HCT116 (cell line): ENCODE measurements around the gene TRIM14. TPM values are rescaled to one million over a fixed set of nuclear protein-coding genes. Genes with fewer than 3 reads are reported as not detected.

Experiments
- ATAC-seq: fragments of 200-7000 bp; cut with Tn5 transposase; 2 replicates; pipeline ENCODE4 v1.9.1; 2020; ENCODE audit warnings: mild to moderate bottlenecking, moderate library complexity
- BruUV-seq: library from RNA; stranded (reverse); fragments of 400-500 nt; replicated peaks from 2 replicates; lab custom pipeline; 2021; lab: Mats Ljungman, UMichigan
- CTCF ChIA-PET: fragments of 300-600 bp; sonication (Branson Sonifier 250); formaldehyde crosslinking; loops from one replicate; lab custom pipeline; 2021; ENCODE audit warnings: antibody characterized with exemption; lab: Charles Lee
- POLR2A ChIA-PET: fragments of 300-600, 350-600 bp; sonication (Branson Sonifier 250); formaldehyde crosslinking; loops from one replicate; lab custom pipeline; 2021; ENCODE audit warnings: antibody characterized with exemption; lab: Charles Lee
- RAD21 ChIA-PET, 2 experiments: fragments of 300-600 bp; sonication (Branson Sonifier 250); formaldehyde crosslinking; loops; one replicate each; lab custom pipeline; 2023; ENCODE audit warnings: low total read pairs in 2 of 2; ENCODE audit not compliant: uncharacterized antibody in 2 of 2, unreplicated experiment in 2 of 2, low non-redundant PET in 1 of 2; lab: Charles Lee
- DNase-seq: peaks from one replicate; pipeline ENCODE4 v3.0.0-alpha.2; 2010; ENCODE audit warnings: low read depth, low spot score
- H2AFZ ChIP-seq: fragments of 200-600 bp; shearing (Covaris generic), sonication (generic); 2 replicates; pipeline ENCODE4 v1.6.1; 2017; ENCODE audit warnings: low read depth, mixed run types, mixed read lengths, antibody characterized with exemption, low read length; ENCODE audit not compliant: poor library complexity, severe bottlenecking
- H3K27ac ChIP-seq: 2 replicates; pipeline ENCODE4 v1.5.1; 2012; ENCODE audit warnings: low read depth, low read length
- H3K27me3 ChIP-seq: fragments of 200-600 bp; sonication (generic); 2 replicates; pipeline ENCODE4 v1.6.1; 2016; ENCODE audit warnings: mixed run types, low read length, mixed read lengths; ENCODE audit not compliant: insufficient read depth
- H3K36me3 ChIP-seq, 2 experiments: fragments of 200-500 bp in 1 of 2; fragments of 200-600 bp in 1 of 2; sonication (Bioruptor generic) in 1 of 2; sonication (generic) in 1 of 2; 2 replicates each; pipeline versions ENCODE4 v1.5.1 to v1.6.1; 2014 to 2016; ENCODE audit warnings: low read length in 2 of 2, inconsistent platforms in 1 of 2, mixed read lengths in 1 of 2, mixed run types in 1 of 2; ENCODE audit not compliant: insufficient read depth in 2 of 2, control insufficient read depth in 1 of 2
- H3K4me1 ChIP-seq, 2 experiments: fragments of 200-600 bp in 1 of 2; sonication (generic) in 1 of 2; 2 replicates each; pipeline versions ENCODE4 v1.5.1 to v1.6.1; 2012 to 2017; ENCODE audit warnings: low read length in 2 of 2, inconsistent platforms in 1 of 2, mild to moderate bottlenecking in 1 of 2, mixed read lengths in 1 of 2, mixed run types in 1 of 2, moderate library complexity in 1 of 2; ENCODE audit not compliant: insufficient read depth in 2 of 2, control insufficient read depth in 1 of 2
- H3K4me2 ChIP-seq: fragments of 200-600 bp; sonication (generic); 2 replicates; pipeline ENCODE4 v1.6.1; 2017; ENCODE audit warnings: mixed run types, low read length, mixed read lengths
- H3K4me3 ChIP-seq, 2 experiments: fragments of 200-600 bp in 1 of 2; sonication (generic) in 1 of 2; replicated peaks in 1 of 2; 2 replicates each; pipeline ENCODE4 v1.5.1; 2011 to 2016; ENCODE audit warnings: low read length in 2 of 2, control low read depth in 1 of 2, low read depth in 1 of 2, mild to moderate bottlenecking in 1 of 2, mixed read lengths in 1 of 2, mixed run types in 1 of 2
- H3K79me2 ChIP-seq: fragments of 200-600 bp; sonication (generic); 2 replicates; pipeline ENCODE4 v1.6.1; 2017; ENCODE audit warnings: mild to moderate bottlenecking, mixed run types, low read length, moderate library complexity, mixed read lengths; ENCODE audit not compliant: insufficient read depth
- H3K9ac ChIP-seq: fragments of 200-600 bp; sonication (generic); 2 replicates; pipeline ENCODE4 v1.6.1; 2016; ENCODE audit warnings: low read length, mixed read lengths
- H3K9me2 ChIP-seq: fragments of 200-600 bp; sonication (generic), shearing (Covaris generic); 2 replicates; pipeline ENCODE4 v1.6.1; 2017; ENCODE audit warnings: mixed run types, mild to moderate bottlenecking, moderate library complexity; ENCODE audit not compliant: insufficient read depth
- H3K9me3 ChIP-seq, 2 experiments: fragments of 200-500 bp in 1 of 2; fragments of 200-600 bp in 1 of 2; sonication (Bioruptor generic) in 1 of 2; sonication (generic) in 1 of 2; 2 replicates each; pipeline ENCODE4 v1.6.1; 2014 to 2017; ENCODE audit warnings: low read length in 2 of 2, mixed read lengths in 2 of 2, inconsistent platforms in 1 of 2, low read depth in 1 of 2, mild to moderate bottlenecking in 1 of 2, mixed run types in 1 of 2, moderate library complexity in 1 of 2; ENCODE audit not compliant: control insufficient read depth in 1 of 2, insufficient read depth in 1 of 2
- H4K20me1 ChIP-seq: fragments of 200-600 bp; sonication (generic), shearing (Covaris generic); 2 replicates; pipeline ENCODE4 v1.6.1; 2017; ENCODE audit warnings: mixed run types, mild to moderate bottlenecking, moderate library complexity; ENCODE audit not compliant: insufficient read depth
- ATF3 ChIP-seq: IDR thresholded peaks from 2 replicates; pipeline ENCODE4 v1.6.1; 2012
- CEBPB ChIP-seq: IDR thresholded peaks from 2 replicates; pipeline ENCODE4 v1.6.1; 2012; ENCODE audit warnings: low read depth
- CTCF ChIP-seq, 3 experiments: fragments of 200-600 bp in 1 of 3; sonication (generic) in 1 of 3; IDR thresholded peaks in 2 of 3; conservative IDR thresholded peaks in 1 of 3; 2 replicates each; pipeline ENCODE4 v1.5.1; 2012 to 2017; ENCODE audit warnings: low read depth in 2 of 3, low read length in 2 of 3, antibody characterized with exemption in 1 of 3, borderline replicate concordance in 1 of 3, control low read depth in 1 of 3, mild to moderate bottlenecking in 1 of 3, mixed read lengths in 1 of 3, mixed run types in 1 of 3, moderate library complexity in 1 of 3; ENCODE audit not compliant: insufficient read depth in 1 of 3
- ELF1 ChIP-seq: IDR thresholded peaks from 2 replicates; pipeline ENCODE4 v1.6.1; 2012; ENCODE audit warnings: low read depth, borderline replicate concordance
- EZH2 ChIP-seq: fragments of 200-600 bp; sonication (generic); IDR thresholded peaks from 2 replicates; pipeline ENCODE4 v1.6.1; 2017; ENCODE audit warnings: antibody characterized with exemption, mixed run types
- EZH2phosphoT487 ChIP-seq: fragments of 200-600 bp; IDR thresholded peaks from 2 replicates; pipeline ENCODE4 v1.6.1; 2018; ENCODE audit warnings: antibody characterized with exemption, borderline replicate concordance
- POLR2AphosphoS5 ChIP-seq: IDR thresholded peaks from 2 replicates; pipeline ENCODE4 v1.6.1; 2011; ENCODE audit warnings: mild to moderate bottlenecking, low read depth, low read length, moderate library complexity
- REST ChIP-seq: IDR thresholded peaks from 2 replicates; pipeline ENCODE4 v1.6.1; 2012; ENCODE audit warnings: low read depth
- SIN3A ChIP-seq: IDR thresholded peaks from 2 replicates; pipeline ENCODE4 v1.6.1; 2012; ENCODE audit warnings: low read depth
- YY1 ChIP-seq: IDR thresholded peaks from 2 replicates; pipeline ENCODE4 v1.6.1; 2011; ENCODE audit warnings: low read length, low read depth, moderate library complexity, mild to moderate bottlenecking; ENCODE audit not compliant: insufficient replicate concordance; ENCODE audit errors: extremely low read depth
- intact Hi-C: fragments of 100-400 bp; cut with micrococcal nuclease; formaldehyde crosslinking; loops from 2 replicates; pipeline ENCODE4 v1.10.0; 2022
- total RNA-seq: library from RNA; stranded (reverse); gene quantifications from one replicate; pipeline ENCODE4 v1.2.1, GENCODE V29; 2021; ENCODE audit not compliant: unreplicated experiment

The TRIM14 gene
- total RNA-seq, 1 experiment from 2014 or later = 24.4 TPM

GRCh38 chr9:98066235-98066634, 52.8 kb downstream of the TRIM14 start:
- peaks cover 27 to 29% of the 10 kb centered on the region in 2 experiments for H3K36me3 ChIP-seq
- H3K9ac ChIP-seq = no peak overlapping the region
- H3K4me1 ChIP-seq = no peaks in the 10 kb centered on the region
- H3K27me3 ChIP-seq = no peaks in the 10 kb centered on the region
- intact Hi-C loops = no loop called here
- H3K4me2 ChIP-seq = no peak overlapping the region
- TF ChIP-seq POLR2AphosphoS5 (no peak), CTCF (IDR thresholded peaks at IDR 0.05 in 2 of 3, conservative IDR thresholded peaks at IDR 0.05 in 1 of 3; ENCODE audit: borderline replicate concordance in 1 of 3, insufficient read depth in 1 of 3, low read depth in 2 of 3, low read length in 2 of 3) (no peak), SIN3A (no peak), ATF3 (no peak), CEBPB (no peak), REST (no peak), ELF1 (no peak), EZH2phosphoT487 (no peak), YY1 (no peak), EZH2 (no peak)
- ChIA-PET POLR2A (no interaction called here), CTCF (no interaction called here), RAD21 (no interaction called here)
- no peaks in the 10 kb centered on the region for H4K20me1 ChIP-seq
- no TSS peak for BruUV-seq
- ATAC-seq = no peak
- peaks cover 55% of the 10 kb centered on the region for H3K79me2 ChIP-seq
- no peaks in the 10 kb centered on the region for H3K9me2 ChIP-seq
- no peak overlapping the region for H3K4me3 ChIP-seq
- no peak overlapping the region for H3K27ac ChIP-seq
- no peak for DNase-seq
- no peaks in the 10 kb centered on the region for H3K9me3 ChIP-seq
- H2AFZ ChIP-seq = no peak overlapping the region
